CD14-positive monocyte (primary cell): ENCODE results near the gene COMT. TPM values are rescaled to one million over a fixed set of nuclear protein-coding genes. Genes with fewer than 3 reads are reported as not detected.

Experiments used
- DNase-seq, 3 donors: peaks; one replicate each; pipeline ENCODE4 v3.0.0-alpha.2; 2011 to 2022
- H2AFZ ChIP-seq: 2 replicates; pipeline ENCODE4 v1.6.0; 2012; ENCODE audit warnings: mild to moderate bottlenecking, low read depth, low read length, inconsistent platforms; ENCODE audit not compliant: insufficient read depth, poor library complexity, severe bottlenecking
- H3K27ac ChIP-seq, 2 donors: 1 replicate in 1 of 2; 2 replicates in 1 of 2; pipeline ENCODE4 v1.5.1; 2012 to 2013; ENCODE audit warnings: low read length in 2 of 2, control low read depth in 1 of 2, inconsistent platforms in 1 of 2, low read depth in 1 of 2, mild to moderate bottlenecking in 1 of 2
- H3K27me3 ChIP-seq, 2 donors: one replicate each; pipeline versions ENCODE4 v1.6.0 to v1.6.1; 2011 to 2013; ENCODE audit warnings: low read length in 2 of 2; ENCODE audit not compliant: control insufficient read depth in 2 of 2, insufficient read depth in 2 of 2
- H3K36me3 ChIP-seq, 2 donors: replicated peaks in 1 of 2; 1 replicate in 1 of 2; 2 replicates in 1 of 2; pipeline versions ENCODE4 v1.5.1 to v1.6.1; 2012 to 2013; ENCODE audit warnings: low read length in 2 of 2, control low read depth in 1 of 2, inconsistent platforms in 1 of 2, mild to moderate bottlenecking in 1 of 2; ENCODE audit not compliant: insufficient read depth in 2 of 2, control insufficient read depth in 1 of 2
- H3K4me1 ChIP-seq, 2 donors: 1 replicate in 1 of 2; 2 replicates in 1 of 2; pipeline versions ENCODE4 v1.5.1 to v1.6.1; 2012 to 2013; ENCODE audit warnings: low read length in 2 of 2, control low read depth in 1 of 2, inconsistent platforms in 1 of 2, mild to moderate bottlenecking in 1 of 2, moderate library complexity in 1 of 2; ENCODE audit not compliant: insufficient read depth in 2 of 2, control insufficient read depth in 1 of 2
- H3K4me2 ChIP-seq: replicated peaks from 2 replicates; pipeline ENCODE3; 2012; ENCODE audit warnings: low read length, moderate library complexity, mild to moderate bottlenecking; ENCODE audit not compliant: poor library complexity, severe bottlenecking; ENCODE audit errors: extremely low read depth
- H3K4me3 ChIP-seq, 3 experiments: fragments of 200-600 bp in 1 of 3; sonication (generic) in 1 of 3; replicated peaks in 1 of 3; 1 replicate in 2 of 3; 2 replicates in 1 of 3; pipeline ENCODE4 v1.5.1; 2011 to 2013; ENCODE audit warnings: low read length in 3 of 3, mild to moderate bottlenecking in 3 of 3, control low read depth in 2 of 3, low read depth in 2 of 3, inconsistent platforms in 1 of 3, moderate library complexity in 1 of 3
- H3K79me2 ChIP-seq: 2 replicates; pipeline ENCODE4 v1.6.0; 2012; ENCODE audit warnings: mild to moderate bottlenecking, control low read depth, inconsistent platforms, low read length, moderate library complexity; ENCODE audit not compliant: insufficient read depth
- H3K9ac ChIP-seq: 2 replicates; pipeline ENCODE4 v1.6.0; 2017; ENCODE audit warnings: low read length, mild to moderate bottlenecking; ENCODE audit not compliant: insufficient read depth, poor library complexity, severe bottlenecking
- H3K9me3 ChIP-seq, 2 donors: replicated peaks in 1 of 2; 1 replicate in 1 of 2; 2 replicates in 1 of 2; pipeline versions ENCODE4 v1.5.1 to v1.6.1; 2012 to 2013; ENCODE audit warnings: low read length in 2 of 2, control low read depth in 1 of 2; ENCODE audit not compliant: control insufficient read depth in 1 of 2, insufficient read depth in 1 of 2
- H4K20me1 ChIP-seq: 2 replicates; pipeline ENCODE4 v1.6.0; 2012; ENCODE audit warnings: mild to moderate bottlenecking, low read length, control low read depth, moderate library complexity; ENCODE audit not compliant: insufficient read depth
- H3K27ac Mint-ChIP-seq, 7 donors: one replicate each; pipeline ENCODE4 v1.8.0; 2020; ENCODE audit warnings: mild to moderate bottlenecking in 7 of 7, mixed read lengths in 7 of 7, moderate library complexity in 6 of 7, inconsistent platforms in 2 of 7
- H3K27me3 Mint-ChIP-seq, 3 donors: one replicate each; pipeline ENCODE4 v1.8.0; 2021 to 2022; ENCODE audit warnings: low read depth in 3 of 3, mild to moderate bottlenecking in 3 of 3, mixed read lengths in 3 of 3, moderate library complexity in 3 of 3, inconsistent platforms in 1 of 3
- H3K36me3 Mint-ChIP-seq, 2 donors: one replicate each; pipeline ENCODE4 v1.8.0; 2020; ENCODE audit warnings: mixed read lengths in 2 of 2, inconsistent platforms in 1 of 2, mild to moderate bottlenecking in 1 of 2
- H3K4me1 Mint-ChIP-seq: one replicate; pipeline ENCODE4 v1.8.0; 2020; ENCODE audit warnings: mild to moderate bottlenecking, mixed read lengths
- H3K4me3 Mint-ChIP-seq, 2 donors: one replicate each; pipeline ENCODE4 v1.8.0; 2020; ENCODE audit warnings: mild to moderate bottlenecking in 2 of 2, mixed read lengths in 2 of 2, moderate library complexity in 1 of 2
- H3K9me3 Mint-ChIP-seq, 7 donors: one replicate each; pipeline ENCODE4 v1.8.0; 2020 to 2022; ENCODE audit warnings: mixed read lengths in 7 of 7, mild to moderate bottlenecking in 6 of 7, moderate library complexity in 6 of 7, inconsistent platforms in 2 of 7
- WGBS: methylation state at CpG from one replicate; pipeline ENCODE4 v1.1.5; 2013; ENCODE audit warnings: missing lambda C conversion rate; ENCODE audit not compliant: insufficient coverage; 5-methylcytosine and 5-hydroxymethylcytosine counted together
- intact Hi-C, 2 donors: fragments of 100-400 bp; cut with micrococcal nuclease; formaldehyde crosslinking; loops; one replicate each; pipeline versions ENCODE4 v1.15.0 to v1.15.1; 2023
- polyA plus RNA-seq, 3 donors: library from polyadenylated mRNA; depleted of rRNA in 1 of 3; unstranded in 2 of 3; stranded (reverse) in 1 of 3; fragments of 300-500 nt in 2 of 3; fragments of >200 nt in 1 of 3; fragmentation: Illumina TruSeq in 2 of 3; gene quantifications; 1 replicate in 2 of 3; 2 replicates in 1 of 3; pipeline ENCODE4 v1.2.3, GENCODE V29; 2012 to 2021
- TF ChIP-seq, protein P1 (sequence below): fragments of 200-600 bp; IDR thresholded peaks from one replicate; pipeline ENCODE4 v1.8.0; 2022; ENCODE audit warnings: antibody characterized with exemption, mild to moderate bottlenecking

COMT gene
- polyA plus RNA-seq, 3 donors: 314 to 400 (median 329) TPM

DNA sequence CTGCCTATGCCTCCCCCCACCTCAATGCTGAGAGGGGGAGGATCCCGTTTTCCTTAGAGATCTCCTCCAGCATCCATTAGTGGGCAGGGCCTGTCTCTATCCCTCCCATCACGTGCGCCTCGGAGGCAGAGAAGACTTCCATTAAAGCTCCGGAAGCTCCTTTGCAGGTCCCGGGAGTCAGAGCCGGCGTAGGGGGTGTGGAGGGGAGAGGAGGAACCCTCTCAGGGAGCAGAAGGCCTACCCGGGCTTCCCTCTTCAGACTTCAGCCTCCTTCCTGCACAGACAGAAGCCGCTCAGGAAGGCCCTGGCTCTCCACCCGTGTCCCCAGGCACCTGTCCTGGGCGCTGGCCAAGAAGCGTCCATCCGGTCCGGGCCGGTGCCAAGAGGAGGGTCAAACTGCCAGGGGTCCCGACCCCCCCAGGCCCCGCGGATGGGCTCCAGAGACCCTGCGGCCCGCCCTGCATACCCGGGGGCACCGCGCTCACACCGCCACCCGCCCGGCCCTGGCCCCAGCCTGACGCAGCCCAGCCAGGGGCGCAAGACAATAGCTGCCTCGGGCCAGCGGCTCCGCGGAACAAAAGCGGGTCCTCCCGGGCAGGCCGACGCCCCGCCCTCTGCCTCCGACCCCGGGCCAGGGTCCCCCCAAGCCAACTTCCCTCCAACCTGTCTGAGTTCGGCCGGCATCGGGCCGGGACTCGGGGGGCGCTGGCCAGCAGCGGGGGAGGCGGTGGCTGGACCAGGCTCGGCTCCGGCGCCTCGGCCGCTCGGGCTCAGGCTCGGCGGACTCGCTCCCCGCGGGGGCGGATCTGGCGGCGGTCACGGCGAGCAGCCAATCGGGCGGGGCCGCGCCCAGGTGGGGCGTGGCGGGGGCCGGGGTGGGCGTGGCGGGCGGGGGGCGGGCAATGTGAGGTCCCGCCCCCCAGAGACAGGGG lies 45.1 kb downstream of the COMT start:
- Histone ChIP-seq H3K79me2 (no peaks in the 10 kb centered on the region), H3K4me2 (peak overlapping the region; percentile 95), H3K4me3 (peak overlapping the region; percentile 39 to 84 (median 57)), H3K27me3 (peaks cover 0 to 5% of the 10 kb centered on the region in 2 donors), H3K36me3 (no peaks in the 10 kb centered on the region), H2AFZ (peak overlapping the region; percentile 91), H4K20me1 (no peaks in the 10 kb centered on the region), H3K9me3 (no peaks in the 10 kb centered on the region), H3K4me1 (peaks cover 8 to 11% of the 10 kb centered on the region in 2 donors), H3K9ac (peak overlapping the region; percentile 70), H3K27ac (peak overlapping the region in 1 of 2 donors; percentile 20)
- intact Hi-C loops: loop anchor here in 1 of 2 donors (5.0 kb wide), 1 partner anchor 36 kb away; the partner anchor contains the start of gene TANGO2
- under 1% methylated on average over 60 of the region's 76 CpGs for WGBS
- Mint-ChIP-seq H3K9me3 (peaks cover 0 to 3% (median 0%) of the 10 kb centered on the region in 7 donors), H3K4me1 (peaks cover 4% of the 10 kb centered on the region), H3K27me3 (peaks cover 2 to 16% (median 10%) of the 10 kb centered on the region in 3 donors), H3K4me3 (peak overlapping the region; percentile 76 to 84), H3K27ac (no peak overlapping the region), H3K36me3 (no peaks in the 10 kb centered on the region)
- peak; percentile 47 to 60 (median 47) for DNase-seq
- TF ChIP-seq, protein P1, sequence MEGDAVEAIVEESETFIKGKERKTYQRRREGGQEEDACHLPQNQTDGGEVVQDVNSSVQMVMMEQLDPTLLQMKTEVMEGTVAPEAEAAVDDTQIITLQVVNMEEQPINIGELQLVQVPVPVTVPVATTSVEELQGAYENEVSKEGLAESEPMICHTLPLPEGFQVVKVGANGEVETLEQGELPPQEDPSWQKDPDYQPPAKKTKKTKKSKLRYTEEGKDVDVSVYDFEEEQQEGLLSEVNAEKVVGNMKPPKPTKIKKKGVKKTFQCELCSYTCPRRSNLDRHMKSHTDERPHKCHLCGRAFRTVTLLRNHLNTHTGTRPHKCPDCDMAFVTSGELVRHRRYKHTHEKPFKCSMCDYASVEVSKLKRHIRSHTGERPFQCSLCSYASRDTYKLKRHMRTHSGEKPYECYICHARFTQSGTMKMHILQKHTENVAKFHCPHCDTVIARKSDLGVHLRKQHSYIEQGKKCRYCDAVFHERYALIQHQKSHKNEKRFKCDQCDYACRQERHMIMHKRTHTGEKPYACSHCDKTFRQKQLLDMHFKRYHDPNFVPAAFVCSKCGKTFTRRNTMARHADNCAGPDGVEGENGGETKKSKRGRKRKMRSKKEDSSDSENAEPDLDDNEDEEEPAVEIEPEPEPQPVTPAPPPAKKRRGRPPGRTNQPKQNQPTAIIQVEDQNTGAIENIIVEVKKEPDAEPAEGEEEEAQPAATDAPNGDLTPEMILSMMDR: no peak

DNA sequence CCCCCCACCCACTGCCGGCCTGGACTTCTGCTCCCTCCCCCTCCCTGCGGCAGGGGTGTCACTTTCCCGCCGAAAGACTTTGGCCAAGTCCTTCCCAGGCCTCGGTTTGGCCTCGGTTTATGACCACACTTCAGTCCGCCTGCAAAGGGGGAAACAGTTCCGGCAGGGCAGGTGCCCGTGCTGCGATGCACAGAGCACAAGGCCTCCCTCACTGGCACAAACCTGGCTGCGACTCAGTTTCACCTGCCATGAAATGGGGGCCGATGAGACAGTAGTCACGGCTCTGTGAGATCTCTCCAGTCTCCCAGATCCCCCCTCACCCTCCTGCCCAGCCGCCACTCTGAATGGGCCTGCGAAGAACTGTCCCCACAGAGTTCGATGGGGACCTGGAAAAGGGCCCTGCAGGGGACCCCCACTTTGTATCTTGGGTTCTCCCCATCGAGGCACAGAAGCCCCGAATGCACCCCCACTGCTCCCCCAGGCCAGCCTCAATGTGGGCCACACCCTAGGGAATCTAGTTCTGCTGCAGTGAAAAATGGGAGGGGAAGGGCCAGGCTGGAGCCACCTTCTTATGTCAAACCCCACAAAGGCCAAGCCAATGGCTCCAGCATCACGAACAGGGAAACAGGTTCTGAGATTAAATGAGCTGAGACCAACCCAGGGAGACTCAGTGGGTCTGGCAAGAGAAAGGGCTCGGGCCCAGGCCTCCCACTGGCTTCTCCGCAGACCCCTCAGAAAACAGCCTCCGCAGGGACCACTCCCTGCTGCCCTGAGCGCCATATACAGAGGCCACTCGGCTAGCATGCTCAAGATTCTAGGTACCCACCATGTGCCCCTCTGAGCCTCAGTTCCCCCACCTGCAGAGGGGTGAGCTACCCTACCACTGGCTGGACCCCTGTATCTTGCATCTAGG lies 46.1 kb downstream of the COMT start:
- H3K36me3 Mint-ChIP-seq: no peaks in the 10 kb centered on the region
- H3K4me3 ChIP-seq: peak overlapping the region in 1 of 3 experiments; percentile 84
- peaks cover 2 to 16% (median 10%) of the 10 kb centered on the region in 3 donors for H3K27me3 Mint-ChIP-seq
- no peaks in the 10 kb centered on the region for H3K9me3 ChIP-seq
- peak overlapping the region; percentile 56 to 57 for H3K4me3 Mint-ChIP-seq
- H2AFZ ChIP-seq: no peak overlapping the region
- no peak overlapping the region for H3K9ac ChIP-seq
- no peaks in the 10 kb centered on the region for H3K79me2 ChIP-seq
- WGBS: 74% methylated on average over 11 of the region's 24 CpGs
- TF ChIP-seq, protein P1: no peak
- no peaks in the 10 kb centered on the region for H3K36me3 ChIP-seq
- peak overlapping the region; percentile 95 for H3K4me2 ChIP-seq
- H3K4me1 ChIP-seq: peaks cover 8 to 11% of the 10 kb centered on the region in 2 donors
- intact Hi-C loops: loop anchor here in 1 of 2 donors (5.0 kb wide), 1 partner anchor 35 kb away; the partner anchor contains the start of gene TANGO2
- peaks cover 0 to 5% of the 10 kb centered on the region in 2 donors for H3K27me3 ChIP-seq
- no peak for DNase-seq
- peaks cover 0 to 3% (median 0%) of the 10 kb centered on the region in 7 donors for H3K9me3 Mint-ChIP-seq
- no peak overlapping the region for H3K27ac ChIP-seq
- peaks cover 4% of the 10 kb centered on the region for H3K4me1 Mint-ChIP-seq
- H3K27ac Mint-ChIP-seq: no peak overlapping the region
- no peaks in the 10 kb centered on the region for H4K20me1 ChIP-seq
